CD1c-positive myeloid dendritic cell (primary cell): ENCODE results near the gene NLGN4X.

ENCODE experiments used
- DNase-seq: peaks from one replicate; pipeline ENCODE4 v3.0.0-alpha.2; 2016; ENCODE audit errors: extremely low spot score

The NLGN4X gene

DNA sequence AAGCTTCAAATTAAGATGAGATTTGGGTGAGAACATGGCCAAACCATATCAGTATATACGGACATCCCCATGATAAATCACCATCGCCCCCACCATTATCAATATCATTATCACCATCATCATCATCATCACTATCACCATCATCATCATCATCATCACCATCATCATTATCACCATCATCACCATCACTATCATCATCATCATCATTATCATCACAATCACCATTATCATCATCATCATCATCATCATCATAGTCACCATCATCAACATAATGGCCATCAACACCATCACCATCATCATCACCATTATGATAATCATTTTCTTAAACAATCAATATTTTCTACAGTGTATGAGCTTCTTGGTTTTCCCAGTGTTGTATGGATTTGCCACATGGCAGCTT lies 360.9 kb downstream of the NLGN4X start:
- DNase-seq, result no peak

DNA sequence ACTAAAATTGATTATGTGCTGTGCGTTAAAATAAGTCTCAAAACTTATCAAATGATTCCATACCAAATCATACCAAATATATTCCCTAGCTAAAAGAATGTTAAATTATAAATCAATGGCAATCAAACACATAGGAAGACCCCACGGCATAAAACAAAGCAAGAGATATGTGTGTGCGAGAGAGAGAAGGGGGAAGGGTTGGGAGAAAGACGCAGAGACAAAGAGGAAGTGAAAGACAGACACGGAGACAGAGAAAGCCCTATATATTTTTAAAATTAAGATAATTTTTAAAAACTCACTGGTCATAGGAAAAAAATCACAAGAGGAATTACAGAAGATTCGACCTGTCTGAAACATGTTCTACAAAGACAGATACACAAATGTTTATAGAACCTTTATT lies 371.4 kb downstream of the NLGN4X start:
- no peak for DNase-seq

DNA sequence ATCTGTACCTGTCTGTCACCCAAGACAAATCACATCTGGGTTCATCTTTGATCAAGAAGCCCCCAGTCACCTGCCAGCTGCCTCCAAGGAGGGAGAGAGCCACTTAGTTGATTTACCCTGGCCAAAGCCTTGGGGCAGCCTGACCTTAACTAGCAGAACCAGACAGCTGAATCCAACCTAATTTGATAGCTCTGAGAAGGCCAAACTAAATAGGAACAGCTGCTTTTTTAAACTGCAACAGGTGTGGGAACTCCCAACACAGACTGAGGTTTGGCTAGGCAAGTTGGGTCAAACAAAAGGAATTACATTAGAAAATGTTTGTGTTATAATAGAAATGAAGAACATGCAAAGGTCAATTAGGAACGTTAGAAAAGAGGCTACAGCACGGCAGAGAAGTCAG lies 375.7 kb downstream of the NLGN4X start:
- DNase-seq, result no peak

DNA sequence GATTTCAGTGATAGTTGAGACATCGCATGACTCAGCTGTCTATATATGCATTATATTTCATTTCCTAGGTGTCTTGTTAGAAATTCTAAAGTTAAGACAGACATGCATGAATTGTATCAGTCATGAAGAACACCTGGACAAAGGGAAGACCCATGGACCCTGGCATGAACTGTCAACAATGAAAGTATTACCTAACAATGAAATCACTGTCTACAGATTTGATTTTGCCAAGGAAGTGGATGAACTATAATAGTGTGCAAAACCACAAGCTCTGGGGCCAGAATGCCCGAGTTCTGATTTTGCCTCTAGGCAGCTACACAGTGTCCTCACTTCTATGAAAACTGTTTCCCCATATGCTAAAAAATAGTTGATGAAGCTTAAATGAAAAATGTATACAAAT lies 386.1 kb downstream of the NLGN4X start:
- DNase-seq, result no peak
